ENCODE data around the gene C10orf105.

Gene C10orf105

DNA sequence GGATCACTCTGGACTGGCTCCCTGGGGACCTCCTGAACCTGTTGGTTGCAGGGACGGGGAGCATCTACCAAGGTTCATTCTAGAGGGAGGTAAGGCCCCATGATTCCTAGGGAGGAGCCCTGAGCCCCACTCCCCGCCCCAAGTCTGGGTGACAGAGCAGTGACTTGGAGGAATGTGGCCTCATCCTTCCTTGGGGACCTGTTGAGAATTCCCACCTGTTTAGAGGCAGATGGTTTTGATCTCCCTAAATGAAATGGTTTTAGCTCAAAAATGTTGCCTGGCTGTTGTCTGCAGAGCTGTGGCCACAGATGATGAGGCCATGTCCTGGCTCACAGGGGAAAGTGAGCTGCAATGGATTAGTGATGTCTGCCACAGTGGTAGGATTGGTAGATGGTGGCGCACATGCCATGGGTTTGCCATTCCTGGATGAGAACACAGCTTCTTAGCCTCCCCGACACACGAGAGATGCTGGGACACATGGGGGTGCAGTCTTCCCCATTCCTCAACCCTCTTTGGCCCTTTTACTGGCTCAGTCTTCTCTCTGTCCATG is 12.3 kb downstream of the C10orf105 start:
- no CpG with 5 or more reads among the region's 5 CpGs for WGBS (ENCODE audit: insufficient coverage, insufficient read length)
- no peak for DNase-seq (ENCODE audit: low read depth, low spot score)
- Histone ChIP-seq H3K36me3 (ENCODE audit: control insufficient read depth, insufficient read depth, low read length) (no peaks in the 10 kb centered on the region), H3K27ac (ENCODE audit: low read length) (no peak overlapping the region), H3K27me3 (ENCODE audit: control insufficient read depth, insufficient read depth, low read length) (no peaks in the 10 kb centered on the region), H3K4me1 (ENCODE audit: control insufficient read depth, insufficient read depth, low read length) (no peaks in the 10 kb centered on the region), H3K4me3 (ENCODE audit: low read length) (no peak overlapping the region), H3K9me3 (ENCODE audit: control insufficient read depth, insufficient read depth, low read length) (no peaks in the 10 kb centered on the region)

DNA sequence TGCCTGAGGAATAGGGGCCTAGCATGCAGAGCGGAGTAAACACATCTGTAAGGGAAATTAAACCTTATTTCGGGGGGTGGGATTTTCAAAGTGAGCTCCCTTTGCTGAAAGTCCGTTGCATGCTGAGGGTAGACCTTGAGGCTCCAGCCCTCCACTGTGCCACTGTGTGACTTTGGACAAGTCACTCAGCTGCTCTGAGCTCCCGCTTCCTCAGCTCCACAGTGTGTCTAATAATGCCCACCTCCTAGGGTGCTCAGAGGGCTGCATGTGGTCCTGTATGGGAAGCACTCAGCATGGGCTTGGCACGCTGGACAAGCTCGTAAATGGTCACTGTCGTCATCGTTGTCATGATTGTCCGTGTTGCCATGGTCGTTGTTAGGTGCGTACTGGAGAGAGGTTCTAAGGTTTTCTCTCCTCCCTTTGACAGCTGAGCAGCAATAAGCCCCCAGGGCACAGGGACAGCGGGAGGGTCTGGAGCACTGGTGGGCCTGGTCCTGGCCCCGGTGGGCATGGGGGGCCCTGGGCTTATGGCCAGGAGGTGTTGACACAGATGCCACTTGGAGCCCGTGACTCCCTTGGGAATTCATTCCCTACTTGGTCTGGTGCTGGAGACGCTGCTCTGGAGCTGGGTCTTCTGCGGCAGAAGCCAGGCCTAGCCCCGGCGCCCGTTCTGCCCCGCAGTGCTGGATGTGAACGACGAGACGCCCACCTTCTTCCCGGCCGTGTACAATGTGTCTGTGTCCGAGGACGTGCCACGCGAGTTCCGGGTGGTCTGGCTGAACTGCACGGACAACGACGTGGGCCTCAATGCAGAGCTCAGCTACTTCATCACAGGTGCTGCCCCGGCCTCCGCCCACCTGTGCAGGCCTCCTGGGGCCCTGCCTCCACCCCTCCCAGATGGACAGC is 13.1 kb downstream of the C10orf105 start:
- DNase-seq (ENCODE audit: low read depth, low spot score): no peak
- no peaks in the 10 kb centered on the region for H3K9me3 ChIP-seq (ENCODE audit: control insufficient read depth, insufficient read depth, low read length)
- H3K4me3 ChIP-seq (ENCODE audit: low read length): no peak overlapping the region
- WGBS (ENCODE audit: insufficient coverage, insufficient read length): no CpG with 5 or more reads among the region's 35 CpGs
- no peaks in the 10 kb centered on the region for H3K27me3 ChIP-seq (ENCODE audit: control insufficient read depth, insufficient read depth, low read length)
- no peak overlapping the region for H3K27ac ChIP-seq (ENCODE audit: low read length)
- no peaks in the 10 kb centered on the region for H3K36me3 ChIP-seq (ENCODE audit: control insufficient read depth, insufficient read depth, low read length)
- H3K4me1 ChIP-seq (ENCODE audit: control insufficient read depth, insufficient read depth, low read length): no peaks in the 10 kb centered on the region

DNA sequence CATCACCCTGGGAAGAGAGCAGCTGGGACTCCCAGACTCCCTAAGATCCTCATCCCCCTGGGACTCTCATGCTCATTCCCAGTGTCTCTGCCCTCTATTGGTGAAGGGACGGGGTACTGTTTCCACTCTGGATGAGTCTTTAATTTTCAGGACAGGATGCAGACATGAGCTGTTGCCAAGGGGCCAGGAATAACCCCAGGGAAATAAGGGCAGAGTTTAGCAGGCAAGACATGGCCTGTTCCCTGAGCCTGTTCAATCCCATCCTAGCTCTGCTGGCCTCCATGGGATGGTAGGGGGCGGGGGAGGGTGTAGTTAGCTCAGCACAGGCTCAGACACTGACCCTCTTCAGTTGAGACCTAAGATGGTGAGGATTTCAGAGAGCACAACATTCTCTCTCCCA is 14.0 kb downstream of the C10orf105 start:
- no CpG with 5 or more reads among the region's 2 CpGs for WGBS (ENCODE audit: insufficient coverage, insufficient read length)
- no peak for DNase-seq (ENCODE audit: low read depth, low spot score)

DNA sequence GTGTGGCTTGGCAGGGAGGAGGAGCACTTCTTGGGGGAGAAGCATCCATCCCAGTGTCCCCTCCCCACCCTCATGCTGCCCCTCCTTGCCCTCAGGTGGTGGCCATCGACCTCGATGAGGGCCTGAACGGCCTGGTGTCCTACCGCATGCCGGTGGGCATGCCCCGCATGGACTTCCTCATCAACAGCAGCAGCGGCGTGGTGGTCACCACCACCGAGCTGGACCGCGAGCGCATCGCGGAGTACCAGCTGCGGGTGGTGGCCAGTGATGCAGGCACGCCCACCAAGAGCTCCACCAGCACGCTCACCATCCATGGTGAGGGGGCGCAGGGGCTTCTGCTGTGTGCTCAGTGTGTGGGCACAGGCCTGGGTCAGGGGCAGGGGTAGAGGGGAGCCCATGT is 14.8 kb downstream of the C10orf105 start:
- Histone ChIP-seq H3K4me3 (ENCODE audit: low read length) (no peak overlapping the region), H3K9me3 (ENCODE audit: control insufficient read depth, insufficient read depth, low read length) (no peaks in the 10 kb centered on the region), H3K27ac (ENCODE audit: low read length) (no peak overlapping the region), H3K27me3 (ENCODE audit: control insufficient read depth, insufficient read depth, low read length) (no peaks in the 10 kb centered on the region), H3K36me3 (ENCODE audit: control insufficient read depth, insufficient read depth, low read length) (no peaks in the 10 kb centered on the region), H3K4me1 (ENCODE audit: control insufficient read depth, insufficient read depth, low read length) (no peaks in the 10 kb centered on the region)
- DNase-seq (ENCODE audit: low read depth, low spot score): no peak
- no CpG with 5 or more reads among the region's 18 CpGs for WGBS (ENCODE audit: insufficient coverage, insufficient read length)

More for the DNA sequence above, 14.0 kb downstream of the C10orf105 start:
- Histone ChIP-seq H3K4me1 (ENCODE audit: control insufficient read depth, insufficient read depth, low read length) (no peaks in the 10 kb centered on the region), H3K27me3 (ENCODE audit: control insufficient read depth, insufficient read depth, low read length) (no peaks in the 10 kb centered on the region), H3K36me3 (ENCODE audit: control insufficient read depth, insufficient read depth, low read length) (no peaks in the 10 kb centered on the region), H3K4me3 (ENCODE audit: low read length) (no peak overlapping the region), H3K27ac (ENCODE audit: low read length) (no peak overlapping the region), H3K9me3 (ENCODE audit: control insufficient read depth, insufficient read depth, low read length) (no peaks in the 10 kb centered on the region)

DNA sequence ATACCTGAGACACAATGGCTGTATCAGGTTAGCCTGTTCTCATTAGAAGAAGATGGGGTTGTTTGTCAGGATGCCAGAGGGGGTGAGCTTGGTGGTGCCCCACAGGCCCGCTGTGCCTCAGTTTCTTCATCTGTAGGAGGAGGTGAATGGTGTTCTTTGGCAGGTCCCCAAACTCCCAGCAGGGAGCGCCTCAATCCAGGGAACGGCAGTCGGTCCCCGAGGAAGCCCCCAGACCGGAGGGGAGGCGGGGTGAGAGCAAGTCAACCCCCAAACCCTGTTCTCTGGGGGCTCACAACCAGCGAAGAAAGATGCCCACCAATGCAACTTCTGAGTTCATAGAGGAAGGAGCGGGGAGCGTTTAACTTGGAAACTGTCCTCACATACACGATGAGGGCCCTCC is 16.0 kb downstream of the C10orf105 start:
- no peak for DNase-seq (ENCODE audit: low read depth, low spot score)
- no CpG with 5 or more reads among the region's 11 CpGs for WGBS (ENCODE audit: insufficient coverage, insufficient read length)
- H3K4me1 ChIP-seq (ENCODE audit: control insufficient read depth, insufficient read depth, low read length): no peaks in the 10 kb centered on the region
- no peak overlapping the region for H3K27ac ChIP-seq (ENCODE audit: low read length)
- no peaks in the 10 kb centered on the region for H3K9me3 ChIP-seq (ENCODE audit: control insufficient read depth, insufficient read depth, low read length)
- H3K36me3 ChIP-seq (ENCODE audit: control insufficient read depth, insufficient read depth, low read length): no peaks in the 10 kb centered on the region
- H3K4me3 ChIP-seq (ENCODE audit: low read length): no peak overlapping the region
- H3K27me3 ChIP-seq (ENCODE audit: control insufficient read depth, insufficient read depth, low read length): no peaks in the 10 kb centered on the region

DNA sequence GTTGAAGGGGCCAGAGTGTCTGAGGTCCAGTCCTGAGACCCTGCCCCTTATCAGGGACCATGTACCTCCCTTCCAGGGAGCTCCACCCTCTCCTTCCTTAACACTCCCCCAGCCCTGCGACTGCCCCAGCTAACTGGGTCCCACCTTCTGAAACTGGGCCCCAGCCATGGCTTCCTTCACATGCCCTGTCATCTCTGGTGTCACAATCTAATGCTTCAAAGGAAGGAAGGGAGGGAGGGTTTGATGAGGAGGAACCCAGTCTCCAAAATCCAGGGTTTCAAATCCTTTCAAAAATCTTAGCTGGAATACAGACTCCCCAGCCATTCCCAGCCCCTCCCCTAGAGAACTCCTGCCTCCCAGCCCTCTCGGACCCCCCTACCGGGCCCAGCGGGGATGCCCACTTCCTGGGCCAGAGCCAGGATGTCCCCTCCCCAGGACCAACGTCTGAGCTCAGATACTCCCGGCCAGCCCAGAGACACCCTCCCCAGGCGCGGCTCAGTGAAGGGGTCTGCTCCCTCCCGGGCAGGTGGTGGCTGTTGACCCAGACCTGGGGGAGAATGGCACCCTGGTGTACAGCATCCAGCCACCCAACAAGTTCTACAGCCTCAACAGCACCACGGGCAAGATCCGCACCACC is 18.0 kb downstream of the C10orf105 start:
- H3K27me3 ChIP-seq (ENCODE audit: control insufficient read depth, insufficient read depth, low read length): no peaks in the 10 kb centered on the region
- H3K27ac ChIP-seq (ENCODE audit: low read length): no peak overlapping the region
- WGBS (ENCODE audit: insufficient coverage, insufficient read length): no CpG with 5 or more reads among the region's 11 CpGs
- H3K9me3 ChIP-seq (ENCODE audit: control insufficient read depth, insufficient read depth, low read length): no peaks in the 10 kb centered on the region
- H3K4me1 ChIP-seq (ENCODE audit: control insufficient read depth, insufficient read depth, low read length): no peaks in the 10 kb centered on the region
- H3K4me3 ChIP-seq (ENCODE audit: low read length): no peak overlapping the region
- no peak for DNase-seq (ENCODE audit: low read depth, low spot score)
- no peaks in the 10 kb centered on the region for H3K36me3 ChIP-seq (ENCODE audit: control insufficient read depth, insufficient read depth, low read length)

DNA sequence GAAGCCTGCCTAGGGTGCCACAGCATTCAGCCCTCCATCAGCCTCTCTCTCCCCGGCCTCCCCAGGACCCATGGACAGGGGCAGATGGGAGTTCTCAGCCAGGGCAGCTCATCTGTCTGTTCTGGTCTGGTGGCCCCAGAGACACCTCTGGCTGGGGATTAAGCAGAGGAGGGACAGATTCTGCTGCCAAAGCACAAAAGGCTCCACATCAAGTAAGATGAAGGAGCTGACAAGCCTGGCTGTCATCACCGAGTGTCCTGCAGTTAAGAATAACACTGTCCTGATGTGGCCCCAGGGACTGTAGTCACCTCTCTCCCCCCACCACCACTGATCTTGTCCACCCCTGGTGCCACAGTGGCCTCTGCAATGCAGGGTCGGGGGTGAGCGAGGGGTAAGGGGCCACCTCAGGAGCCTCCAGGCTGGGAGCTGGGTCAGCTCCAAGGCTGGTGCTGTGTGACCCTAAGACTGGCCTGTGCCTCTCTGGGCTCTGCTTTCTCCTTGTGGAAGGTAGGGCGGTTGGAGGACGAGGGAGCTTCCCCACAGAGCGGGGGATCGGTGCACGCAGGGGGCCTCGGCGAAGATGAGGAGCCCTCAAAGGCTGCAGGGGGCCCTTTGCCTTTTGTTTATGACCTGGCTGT is 18.7 kb downstream of the C10orf105 start:
- H3K4me3 ChIP-seq (ENCODE audit: low read length): no peak overlapping the region
- H3K27me3 ChIP-seq (ENCODE audit: control insufficient read depth, insufficient read depth, low read length): no peaks in the 10 kb centered on the region
- DNase-seq (ENCODE audit: low read depth, low spot score): no peak
- no peaks in the 10 kb centered on the region for H3K4me1 ChIP-seq (ENCODE audit: control insufficient read depth, insufficient read depth, low read length)
- H3K9me3 ChIP-seq (ENCODE audit: control insufficient read depth, insufficient read depth, low read length): no peaks in the 10 kb centered on the region
- H3K36me3 ChIP-seq (ENCODE audit: control insufficient read depth, insufficient read depth, low read length): no peaks in the 10 kb centered on the region
- no CpG with 5 or more reads among the region's 11 CpGs for WGBS (ENCODE audit: insufficient coverage, insufficient read length)
- no peak overlapping the region for H3K27ac ChIP-seq (ENCODE audit: low read length)

DNA sequence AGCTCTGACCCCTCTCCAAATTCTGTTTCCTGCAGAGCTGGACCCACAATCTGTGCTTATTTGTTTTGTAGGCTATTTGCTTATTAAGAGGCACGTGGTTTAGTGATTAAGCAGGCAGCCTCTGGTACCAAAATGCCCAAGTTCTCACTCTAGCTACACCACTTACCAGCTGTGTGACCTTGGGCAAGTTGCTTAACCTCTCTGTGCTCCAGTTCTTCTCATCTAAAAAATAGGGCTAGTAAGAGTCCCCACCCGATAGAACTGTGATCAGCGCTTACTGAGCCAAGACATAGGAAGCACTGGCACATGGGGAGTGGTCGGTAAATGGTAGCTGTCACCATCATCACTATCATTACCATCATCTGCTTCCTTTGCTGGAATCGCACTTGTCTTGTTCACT is 20.8 kb downstream of the C10orf105 start:
- WGBS (ENCODE audit: insufficient coverage, insufficient read length): no CpG with 5 or more reads among the region's 5 CpGs

DNA sequence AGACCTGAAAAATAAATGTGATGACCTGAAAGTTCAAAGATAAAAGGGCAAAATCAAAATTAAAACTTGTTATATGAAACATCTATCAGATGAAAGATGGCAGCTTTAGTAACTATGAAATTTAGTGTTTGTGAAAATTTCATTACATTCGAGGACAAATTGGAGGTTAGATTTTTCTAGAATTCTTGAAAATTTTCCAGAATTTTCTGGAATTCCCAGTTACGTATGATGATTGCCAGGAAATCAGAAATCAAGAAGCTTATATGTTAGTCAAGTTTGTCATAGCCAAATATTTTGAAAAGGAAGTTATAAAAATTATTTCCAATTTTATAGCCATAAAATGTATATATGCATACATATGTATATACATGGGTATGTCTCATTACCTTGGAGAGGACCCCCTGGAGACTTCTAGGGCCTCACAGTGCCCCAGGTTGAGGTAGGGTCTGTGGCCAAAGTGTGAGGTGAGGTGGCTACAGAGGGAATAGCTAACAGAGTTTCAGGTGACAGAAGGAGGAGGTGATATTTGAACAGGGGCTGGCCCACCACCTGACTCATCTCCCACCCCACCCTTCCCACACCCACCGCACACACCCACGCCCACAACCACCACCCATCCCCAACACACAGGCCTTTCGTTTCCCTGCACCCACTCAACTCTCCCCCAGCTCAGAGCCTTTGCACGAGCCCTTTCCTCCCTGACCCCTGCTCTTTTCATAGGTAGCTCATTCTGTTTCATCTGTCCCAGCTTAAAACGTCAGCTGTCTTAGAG is 21.5 kb downstream of the C10orf105 start:
- no peak for DNase-seq (ENCODE audit: low read depth, low spot score)
- Histone ChIP-seq H3K4me3 (ENCODE audit: low read length) (no peak overlapping the region), H3K9me3 (ENCODE audit: control insufficient read depth, insufficient read depth, low read length) (no peaks in the 10 kb centered on the region), H3K36me3 (ENCODE audit: control insufficient read depth, insufficient read depth, low read length) (no peaks in the 10 kb centered on the region), H3K27me3 (ENCODE audit: control insufficient read depth, insufficient read depth, low read length) (no peaks in the 10 kb centered on the region), H3K27ac (ENCODE audit: low read length) (no peak overlapping the region), H3K4me1 (ENCODE audit: control insufficient read depth, insufficient read depth, low read length) (no peaks in the 10 kb centered on the region)
- no CpG with 5 or more reads among the region's 7 CpGs for WGBS (ENCODE audit: insufficient coverage, insufficient read length)

More for the DNA sequence above, 20.8 kb downstream of the C10orf105 start:
- no peak overlapping the region for H3K27ac ChIP-seq (ENCODE audit: low read length)
- H3K36me3 ChIP-seq (ENCODE audit: control insufficient read depth, insufficient read depth, low read length): no peaks in the 10 kb centered on the region
- no peak overlapping the region for H3K4me3 ChIP-seq (ENCODE audit: low read length)
- no peak for DNase-seq (ENCODE audit: low read depth, low spot score)
- no peaks in the 10 kb centered on the region for H3K4me1 ChIP-seq (ENCODE audit: control insufficient read depth, insufficient read depth, low read length)
- no peaks in the 10 kb centered on the region for H3K27me3 ChIP-seq (ENCODE audit: control insufficient read depth, insufficient read depth, low read length)
- no peaks in the 10 kb centered on the region for H3K9me3 ChIP-seq (ENCODE audit: control insufficient read depth, insufficient read depth, low read length)
